ENCODE data around the gene FXYD6.

FXYD6 gene

DNA sequence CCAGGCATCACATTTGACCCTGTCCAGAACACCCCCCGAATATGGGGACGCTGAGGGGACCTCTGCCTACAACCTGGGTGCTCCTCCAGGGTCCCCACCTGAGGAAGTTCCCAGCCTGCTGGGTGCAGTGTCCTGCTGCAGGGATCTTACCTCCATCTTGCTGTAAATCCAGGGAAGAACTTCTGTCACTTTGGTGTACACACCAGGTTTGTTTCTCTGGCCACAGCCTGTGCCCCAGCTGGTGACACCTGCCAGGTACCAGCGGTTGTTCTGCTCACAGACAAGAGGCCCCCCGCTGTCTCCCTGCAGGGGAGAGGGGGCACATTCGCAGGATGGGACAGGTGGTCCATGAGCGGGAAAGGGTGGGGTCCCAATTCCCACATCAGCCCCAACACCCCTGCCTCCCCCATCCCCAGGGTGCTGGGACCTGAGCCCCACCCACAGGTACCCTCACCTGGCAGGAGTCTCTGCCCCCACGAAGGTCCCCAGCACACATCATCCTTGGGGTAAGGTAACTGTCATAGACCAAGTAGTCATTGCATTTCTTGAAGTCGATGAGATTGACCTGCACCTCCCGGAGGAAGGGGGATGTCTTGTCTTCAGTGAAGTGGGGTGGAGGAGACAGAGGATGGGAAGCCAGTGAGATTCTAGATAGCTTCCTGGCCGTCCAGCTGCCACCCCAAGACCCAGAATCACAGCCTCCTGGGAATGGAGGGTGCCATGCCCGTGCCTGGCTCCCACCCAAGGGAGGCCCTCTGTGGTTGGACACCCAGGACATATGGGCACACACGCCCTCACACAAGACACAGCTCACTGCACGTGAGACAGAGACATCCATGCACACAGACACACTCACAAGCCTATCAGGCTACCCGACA, 27.3 kb upstream of the FXYD6 start:
- Histone ChIP-seq H3K9me3 (ENCODE audit: insufficient read depth, low read length) (no peaks in the 10 kb centered on the region), H3K27ac (ENCODE audit: low read length) (no peak overlapping the region), H4K20me1 (ENCODE audit: insufficient read depth, low read length) (no peaks in the 10 kb centered on the region), H3K4me1 (ENCODE audit: low read length) (peaks cover 58% of the 10 kb centered on the region), H3K4me3 (ENCODE audit: low read length) (no peak overlapping the region), H3K27me3 (ENCODE audit: low read depth, low read length) (no peaks in the 10 kb centered on the region), H3K36me3 (replicated peaks; ENCODE audit: low read depth, low read length) (peaks cover 6% of the 10 kb centered on the region), H3K79me2 (ENCODE audit: low read length) (peaks cover 14% of the 10 kb centered on the region), H2AFZ (ENCODE audit: low read depth, low read length) (no peak overlapping the region), H3K9ac (ENCODE audit: low read length) (no peak overlapping the region), H3K4me2 (ENCODE audit: low read length) (no peak overlapping the region)
- TF ChIP-seq, protein P1, sequence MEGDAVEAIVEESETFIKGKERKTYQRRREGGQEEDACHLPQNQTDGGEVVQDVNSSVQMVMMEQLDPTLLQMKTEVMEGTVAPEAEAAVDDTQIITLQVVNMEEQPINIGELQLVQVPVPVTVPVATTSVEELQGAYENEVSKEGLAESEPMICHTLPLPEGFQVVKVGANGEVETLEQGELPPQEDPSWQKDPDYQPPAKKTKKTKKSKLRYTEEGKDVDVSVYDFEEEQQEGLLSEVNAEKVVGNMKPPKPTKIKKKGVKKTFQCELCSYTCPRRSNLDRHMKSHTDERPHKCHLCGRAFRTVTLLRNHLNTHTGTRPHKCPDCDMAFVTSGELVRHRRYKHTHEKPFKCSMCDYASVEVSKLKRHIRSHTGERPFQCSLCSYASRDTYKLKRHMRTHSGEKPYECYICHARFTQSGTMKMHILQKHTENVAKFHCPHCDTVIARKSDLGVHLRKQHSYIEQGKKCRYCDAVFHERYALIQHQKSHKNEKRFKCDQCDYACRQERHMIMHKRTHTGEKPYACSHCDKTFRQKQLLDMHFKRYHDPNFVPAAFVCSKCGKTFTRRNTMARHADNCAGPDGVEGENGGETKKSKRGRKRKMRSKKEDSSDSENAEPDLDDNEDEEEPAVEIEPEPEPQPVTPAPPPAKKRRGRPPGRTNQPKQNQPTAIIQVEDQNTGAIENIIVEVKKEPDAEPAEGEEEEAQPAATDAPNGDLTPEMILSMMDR (IDR thresholded peaks at IDR 0.05; ENCODE audit: low read depth, low read length), result no peak
- TF ChIP-seq EZH2phosphoT487 (IDR thresholded peaks at IDR 0.05; ENCODE audit: low read depth), result no peak

DNA sequence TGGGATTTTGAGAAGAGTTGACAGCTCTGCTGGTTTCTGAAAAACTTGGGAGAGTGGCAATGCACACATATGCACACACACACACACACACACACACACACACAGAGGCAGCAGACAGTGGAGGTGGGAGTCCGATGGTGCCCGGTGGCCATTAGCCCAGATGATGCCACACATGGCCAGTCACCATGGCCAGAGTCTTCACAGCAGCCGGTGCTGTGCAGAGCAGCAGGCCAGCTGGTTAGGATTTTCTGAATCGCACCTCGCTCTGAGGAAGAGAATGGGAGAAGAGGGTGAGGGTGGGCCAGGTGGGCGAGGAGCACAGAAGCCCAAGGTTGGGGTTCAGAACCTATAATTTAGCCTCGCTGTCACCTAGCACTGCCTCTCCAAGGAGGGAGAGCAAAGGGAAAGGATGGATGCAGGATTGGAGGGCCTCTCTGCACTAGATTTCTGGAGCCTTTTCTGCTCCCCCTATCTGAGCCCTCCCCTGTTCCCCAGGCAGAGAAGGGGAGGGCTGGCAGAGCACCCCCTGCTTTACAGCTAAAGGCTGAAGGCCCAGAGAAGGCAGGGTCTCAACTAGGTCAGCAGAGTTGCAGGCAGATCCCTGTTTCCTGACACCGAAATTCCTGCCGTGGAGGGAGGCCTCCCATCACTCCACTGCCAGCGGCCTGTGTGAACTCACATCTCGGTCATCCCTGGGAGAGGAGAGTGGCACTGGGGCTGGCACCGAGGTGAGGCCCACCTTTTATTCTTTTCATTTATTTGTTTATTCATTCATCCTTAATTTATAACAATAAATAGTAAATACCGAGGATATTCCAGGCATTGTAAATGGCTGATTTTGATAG, 25.8 kb upstream of the FXYD6 start:
- TF ChIP-seq EZH2phosphoT487 (IDR thresholded peaks at IDR 0.05; ENCODE audit: low read depth), result no peak
- TF ChIP-seq, protein P1 (IDR thresholded peaks at IDR 0.05; ENCODE audit: low read depth, low read length), result no peak

DNA sequence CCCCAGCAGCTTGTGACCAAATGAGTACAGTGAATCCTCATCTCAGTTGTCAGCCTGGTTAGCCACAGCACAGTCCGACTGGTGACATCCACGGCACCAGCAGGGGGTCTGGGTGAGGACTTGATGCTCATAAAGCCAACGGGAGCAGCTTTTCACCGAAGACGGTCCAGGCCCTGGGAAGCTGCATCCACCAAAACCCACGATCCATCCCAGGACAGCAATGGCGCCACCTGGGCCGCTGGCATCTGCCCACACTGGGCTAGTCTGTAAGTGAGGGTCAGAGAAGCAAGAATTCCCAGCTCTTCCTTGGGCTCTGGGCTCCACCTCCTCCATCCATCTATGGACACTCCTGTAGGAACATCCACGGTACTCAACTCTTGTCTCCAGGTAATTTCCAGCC, 25.1 kb upstream of the FXYD6 start:
- Histone ChIP-seq H4K20me1 (ENCODE audit: insufficient read depth, low read length) (no peaks in the 10 kb centered on the region), H2AFZ (ENCODE audit: low read depth, low read length) (no peak overlapping the region), H3K4me1 (ENCODE audit: low read length) (peaks cover 56% of the 10 kb centered on the region), H3K27me3 (ENCODE audit: low read depth, low read length) (no peaks in the 10 kb centered on the region), H3K4me3 (ENCODE audit: low read length) (no peak overlapping the region), H3K79me2 (ENCODE audit: low read length) (no peaks in the 10 kb centered on the region; the same call in 1 of the 2 replicates), H3K4me2 (ENCODE audit: low read length) (no peak overlapping the region), H3K9ac (ENCODE audit: low read length) (no peak overlapping the region), H3K36me3 (replicated peaks; ENCODE audit: low read depth, low read length) (no peaks in the 10 kb centered on the region), H3K27ac (ENCODE audit: low read length) (no peak overlapping the region), H3K9me3 (ENCODE audit: insufficient read depth, low read length) (no peaks in the 10 kb centered on the region)
- TF ChIP-seq, protein P1 (IDR thresholded peaks at IDR 0.05; ENCODE audit: low read depth, low read length), result no peak; the same call in 1 of the 2 replicates
- TF ChIP-seq EZH2phosphoT487 (IDR thresholded peaks at IDR 0.05; ENCODE audit: low read depth), result no peak

More for the DNA sequence above, 25.8 kb upstream of the FXYD6 start:
- no peaks in the 10 kb centered on the region for H3K36me3 ChIP-seq (replicated peaks; ENCODE audit: low read depth, low read length)
- no peaks in the 10 kb centered on the region; the same call in 1 of the 2 replicates for H3K79me2 ChIP-seq (ENCODE audit: low read length)
- no peaks in the 10 kb centered on the region for H3K9me3 ChIP-seq (ENCODE audit: insufficient read depth, low read length)
- no peaks in the 10 kb centered on the region for H3K27me3 ChIP-seq (ENCODE audit: low read depth, low read length)
- no peak overlapping the region for H3K4me3 ChIP-seq (ENCODE audit: low read length)
- H3K4me1 ChIP-seq (ENCODE audit: low read length), result peaks cover 61% of the 10 kb centered on the region
- no peak overlapping the region for H2AFZ ChIP-seq (ENCODE audit: low read depth, low read length)
- H3K4me2 ChIP-seq (ENCODE audit: low read length), result no peak overlapping the region
- no peaks in the 10 kb centered on the region for H4K20me1 ChIP-seq (ENCODE audit: insufficient read depth, low read length)
- H3K27ac ChIP-seq (ENCODE audit: low read length), result no peak overlapping the region
- H3K9ac ChIP-seq (ENCODE audit: low read length), result no peak overlapping the region

Measured in OCI-LY3 (cell line).